ENCODE results near the gene RNF112. TPM values are rescaled to one million over a fixed set of nuclear protein-coding genes. Genes with fewer than 3 reads are reported as not detected.
A peak's percentile ranks its signal among the peaks of the same experiment; 100 is the strongest.

Gene RNF112
- total RNA-seq (2014; rRNA removed) = 0.18 and 1.0 TPM in 2 replicates
- percentile 17 among the genes with signal in this experiment for Bru-seq, nascent RNA
- percentile 40 among the genes with signal in this experiment for BruChase-seq, experiment 1, labeled RNA remaining after a 6-hour chase
- percentile 31 among the genes with signal in this experiment for BruChase-seq, experiment 2, labeled RNA remaining after a 2-hour chase
- long read RNA-seq = 0 reads

- ChIA-PET CTCF (no interaction called here), POLR2A (ENCODE audit: unreplicated experiment) (no interaction called here)
- intact Hi-C loops (cut with micrococcal nuclease) = no loop called here
- Histone ChIP-seq H3K79me2 (ENCODE audit: low read length) (no peaks in the 10 kb centered on the region), H3K9me3 (ENCODE audit: low read length) (no peaks in the 10 kb centered on the region), H2AFZ (ENCODE audit: low read length) (no peak within 1 kb of the TSS), H3K27ac (ENCODE audit: low read length) (no peak within 1 kb of the TSS), H3K4me3 (ENCODE audit: low read length) (no peak within 1 kb of the TSS), H3K4me1 (ENCODE audit: insufficient read depth, low read length) (no peaks in the 10 kb centered on the region), H3K4me2 (ENCODE audit: low read length) (no peak within 1 kb of the TSS), H3K36me3 (ENCODE audit: low read depth, low read length) (no peaks in the 10 kb centered on the region), H3K27me3 (ENCODE audit: low read length) (no peaks in the 10 kb centered on the region), H3K9ac (ENCODE audit: low read length) (no peak within 1 kb of the TSS), H3K9me2 (replicated peaks; ENCODE audit: low read length) (no peaks in the 10 kb centered on the region), H3F3A (ENCODE audit: low read length, unreplicated experiment) (no peaks in the 10 kb centered on the region), H4K20me1 (ENCODE audit: low read length) (no peaks in the 10 kb centered on the region)
- TF ChIP-seq EZH2phosphoT487 (IDR thresholded peaks at IDR 0.05; ENCODE audit: borderline replicate concordance, low read length) (no peak), CTCF (conservative IDR thresholded peaks at IDR 0.05; ENCODE audit: low read depth, low read length) (no peak), EZH2 (IDR thresholded peaks at IDR 0.05; ENCODE audit: low read length, unreplicated experiment) (no peak)
- no TSS peak for BruUV-seq (replicated peaks)
- DNase-seq (no peak), ATAC-seq (no peak)
Measured at GRCh38 chr17:19410875-19411620, at the start of gene RNF112. TSS of gene RNF112 (plus strand) at chr17:19411232. CDS start at chr17:19411409, 177 bp downstream.

GRCh38 chr17:19361326-19361725 is 49.7 kb upstream of the RNF112 start:
- intact Hi-C loops (cut with micrococcal nuclease) = loop anchor here (10.0 kb wide), 1 partner anchor 403 kb away; no protein-coding TSS in a partner anchor
- POLR2A ChIA-PET (ENCODE audit: unreplicated experiment) = no interaction called here
- DNase-seq (no peak), ATAC-seq (no peak)
- no peaks in the 10 kb centered on the region for H3K36me3 ChIP-seq (ENCODE audit: low read depth, low read length)
- H3K79me2 ChIP-seq (ENCODE audit: low read length) = peaks cover 4% of the 10 kb centered on the region
- no peaks in the 10 kb centered on the region for H4K20me1 ChIP-seq (ENCODE audit: low read length)
- no peaks in the 10 kb centered on the region for H3F3A ChIP-seq (ENCODE audit: low read length, unreplicated experiment)
- CTCF ChIA-PET = no interaction called here
- peak overlapping the region; percentile 89 for H3K4me2 ChIP-seq (ENCODE audit: low read length)
- no peaks in the 10 kb centered on the region for H3K9me3 ChIP-seq (ENCODE audit: low read length)
- 0 out of 2 replicates have a peak overlapping the region, but pooled peaks have one; percentile 77 for H3K9ac ChIP-seq (ENCODE audit: low read length)
- BruUV-seq (replicated peaks) = no TSS peak
- H3K27ac ChIP-seq (ENCODE audit: low read length) = no peak overlapping the region
- no peaks in the 10 kb centered on the region for H3K27me3 ChIP-seq (ENCODE audit: low read length)
- H3K4me1 ChIP-seq (ENCODE audit: insufficient read depth, low read length) = peaks cover 10% of the 10 kb centered on the region
- no peak overlapping the region for H3K4me3 ChIP-seq (ENCODE audit: low read length)
- TF ChIP-seq EZH2 (IDR thresholded peaks at IDR 0.05; ENCODE audit: low read length, unreplicated experiment) (no peak), EZH2phosphoT487 (IDR thresholded peaks at IDR 0.05; ENCODE audit: borderline replicate concordance, low read length) (no peak), CTCF (conservative IDR thresholded peaks at IDR 0.05; ENCODE audit: low read depth, low read length) (no peak)
- H2AFZ ChIP-seq (ENCODE audit: low read length) = no peak overlapping the region
- no peaks in the 10 kb centered on the region for H3K9me2 ChIP-seq (replicated peaks; ENCODE audit: low read length)

- DNase-seq (no peak), ATAC-seq (no peak)
- intact Hi-C loops (cut with micrococcal nuclease) = loop anchor here (10.0 kb wide), 1 partner anchor 403 kb away; no protein-coding TSS in a partner anchor
- peak overlapping the region; percentile 79 for H3K4me3 ChIP-seq (ENCODE audit: low read length)
- H3K36me3 ChIP-seq (ENCODE audit: low read depth, low read length) = no peaks in the 10 kb centered on the region
- TSS peak; percentile 70 for BruUV-seq (replicated peaks)
- POLR2A ChIA-PET (ENCODE audit: unreplicated experiment) = interaction anchor here (1.7 kb wide), 1 partner anchor 16 kb away, joined by 13 read pairs; no protein-coding TSS in a partner anchor
- CTCF ChIA-PET = no interaction called here
- H3K4me2 ChIP-seq (ENCODE audit: low read length) = peak overlapping the region; percentile 89
- H3K27me3 ChIP-seq (ENCODE audit: low read length) = no peaks in the 10 kb centered on the region
- TF ChIP-seq CTCF (conservative IDR thresholded peaks at IDR 0.05; ENCODE audit: low read depth, low read length) (no peak), EZH2phosphoT487 (IDR thresholded peaks at IDR 0.05; ENCODE audit: borderline replicate concordance, low read length) (no peak), EZH2 (IDR thresholded peaks at IDR 0.05; ENCODE audit: low read length, unreplicated experiment) (no peak)
- H3K9me3 ChIP-seq (ENCODE audit: low read length) = no peaks in the 10 kb centered on the region
- H2AFZ ChIP-seq (ENCODE audit: low read length) = peak overlapping the region; percentile 87
- no peaks in the 10 kb centered on the region for H4K20me1 ChIP-seq (ENCODE audit: low read length)
- H3F3A ChIP-seq (ENCODE audit: low read length, unreplicated experiment) = no peaks in the 10 kb centered on the region
- peak overlapping the region; percentile 77 for H3K9ac ChIP-seq (ENCODE audit: low read length)
- peak overlapping the region; percentile 59 for H3K27ac ChIP-seq (ENCODE audit: low read length)
- peaks cover 10% of the 10 kb centered on the region for H3K4me1 ChIP-seq (ENCODE audit: insufficient read depth, low read length)
- H3K9me2 ChIP-seq (replicated peaks; ENCODE audit: low read length) = no peaks in the 10 kb centered on the region
- H3K79me2 ChIP-seq (ENCODE audit: low read length) = peaks cover 4% of the 10 kb centered on the region
Measured at GRCh38 chr17:19361944-19362276, 49.1 kb upstream of the RNF112 start.
